Subcutaneous abdominal adipose tissue (tissue), 5 donors: ENCODE measurements around the gene ACP5.
"Not testable (repeated sequence)": the region's sequence is repeated elsewhere in the genome, so short reads cannot be mapped to it uniquely, and the experiment has no call there.

Experiments
- H3K27ac ChIP-seq: one replicate; pipeline ENCODE4 v1.7.0; 2013; ENCODE audit warnings: low read depth, mild to moderate bottlenecking, inconsistent platforms, low read length, moderate library complexity
- H3K27me3 ChIP-seq, 5 donors: one replicate each; pipeline ENCODE4 v1.7.0; 2013; ENCODE audit warnings: low read length in 5 of 5, inconsistent platforms in 1 of 5; ENCODE audit not compliant: control insufficient read depth in 5 of 5, insufficient read depth in 4 of 5
- H3K36me3 ChIP-seq, 5 donors: one replicate each; pipeline ENCODE4 v1.7.0; 2013; ENCODE audit warnings: low read length in 5 of 5; ENCODE audit not compliant: control insufficient read depth in 5 of 5, insufficient read depth in 5 of 5
- H3K4me1 ChIP-seq, 5 donors: one replicate each; pipeline ENCODE4 v1.7.0; 2013; ENCODE audit warnings: low read length in 5 of 5, mild to moderate bottlenecking in 3 of 5, moderate library complexity in 1 of 5; ENCODE audit not compliant: control insufficient read depth in 5 of 5, insufficient read depth in 5 of 5
- H3K4me3 ChIP-seq, 5 donors: one replicate each; pipeline ENCODE4 v1.7.0; 2013; ENCODE audit warnings: low read length in 5 of 5, low read depth in 1 of 5
- H3K9ac ChIP-seq, 5 donors: one replicate each; pipeline ENCODE4 v1.7.0; 2013; ENCODE audit warnings: low read length in 5 of 5, mild to moderate bottlenecking in 4 of 5, moderate library complexity in 3 of 5
- H3K9me3 ChIP-seq, 5 donors: one replicate each; pipeline ENCODE4 v1.7.0; 2013; ENCODE audit warnings: low read length in 5 of 5; ENCODE audit not compliant: control insufficient read depth in 5 of 5
- donor health status: healthy.
- donor health status: healthy.
- donor health status: healthy.
- donor health status: healthy.
- donor health status: healthy.

The ACP5 gene

GRCh38 chr19:11577451-11578257 is at the start of gene ACP5:
TSS of gene ACP5 (minus strand) at chr19:11577645. CDS start at chr19:11577317, 328 bp downstream.
- Histone ChIP-seq H3K9ac (peak within 1 kb of the TSS in 2 of 5 donors; percentile 20 to 56), H3K27ac (no peak within 1 kb of the TSS)

DNA sequence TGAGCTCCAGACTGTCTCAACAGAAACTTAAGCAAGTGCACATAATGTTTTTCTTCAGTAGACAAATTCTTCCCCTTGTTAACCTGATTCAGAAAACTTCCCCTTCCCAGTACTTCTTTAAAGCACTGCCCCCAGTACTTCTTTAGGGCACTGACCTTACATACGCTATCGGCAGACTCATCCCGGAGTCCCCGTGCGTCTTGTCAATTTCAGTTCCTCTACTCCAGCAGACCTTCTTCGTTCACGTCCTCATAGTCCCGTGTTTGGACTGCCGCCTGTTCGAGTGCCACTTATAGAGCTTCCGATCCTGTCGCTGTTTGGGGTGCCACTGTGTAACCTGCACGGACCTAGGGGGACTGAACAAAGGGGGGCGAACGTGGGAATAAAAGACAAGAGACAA is 48.8 kb upstream of the ACP5 start:
- Histone ChIP-seq H3K9ac (no peak overlapping the region), H3K9me3 (no peaks in the 10 kb centered on the region), H3K27ac (no peak overlapping the region), H3K36me3 (peaks cover 0 to 4% (median 0%) of the 10 kb centered on the region in 5 donors), H3K4me1 (peaks cover 0 to 13% (median 12%) of the 10 kb centered on the region in 5 donors), H3K4me3 (no peak overlapping the region), H3K27me3 (peaks cover 0 to 7% (median 2%) of the 10 kb centered on the region in 5 donors)

More at GRCh38 chr19:11577451-11578257, at the start of gene ACP5:
- no peaks in the 10 kb centered on the region for H3K9me3 ChIP-seq
- H3K27me3 ChIP-seq: peaks cover 12 to 20% (median 14%) of the 10 kb centered on the region in 5 donors
- peaks cover 0 to 9% (median 0%) of the 10 kb centered on the region in 5 donors for H3K36me3 ChIP-seq
- H3K4me3 ChIP-seq: peak within 1 kb of the TSS; percentile 19 to 64 (median 52)
- H3K4me1 ChIP-seq: peaks cover 5 to 26% (median 15%) of the 10 kb centered on the region in 5 donors

DNA sequence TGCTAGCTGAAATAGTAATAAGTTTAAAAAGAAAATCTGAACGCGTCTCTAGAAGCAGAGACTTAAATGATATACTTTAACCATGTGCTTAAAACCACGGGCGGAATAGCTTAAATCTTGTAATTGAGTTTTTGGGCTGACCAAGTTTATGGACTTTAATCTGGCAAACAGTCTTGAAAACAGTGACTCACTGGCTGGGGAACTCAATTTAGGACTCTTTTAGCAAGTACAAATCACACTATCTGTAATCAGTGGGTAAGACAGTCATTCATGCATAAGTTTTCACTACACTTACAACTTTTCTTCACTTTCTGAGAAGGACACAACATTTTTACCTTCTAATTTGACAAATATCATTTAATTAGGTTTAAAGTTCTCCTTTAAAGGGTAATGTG is 46.6 kb upstream of the ACP5 start:
- Histone ChIP-seq H3K36me3 (peaks cover 3 to 25% (median 17%) of the 10 kb centered on the region in 5 donors), H3K4me1 (peaks cover 0 to 13% (median 12%) of the 10 kb centered on the region in 5 donors), H3K4me3 (no peak overlapping the region), H3K27ac (no peak overlapping the region), H3K9ac (no peak overlapping the region), H3K27me3 (no peaks in the 10 kb centered on the region), H3K9me3 (no peaks in the 10 kb centered on the region)

DNA sequence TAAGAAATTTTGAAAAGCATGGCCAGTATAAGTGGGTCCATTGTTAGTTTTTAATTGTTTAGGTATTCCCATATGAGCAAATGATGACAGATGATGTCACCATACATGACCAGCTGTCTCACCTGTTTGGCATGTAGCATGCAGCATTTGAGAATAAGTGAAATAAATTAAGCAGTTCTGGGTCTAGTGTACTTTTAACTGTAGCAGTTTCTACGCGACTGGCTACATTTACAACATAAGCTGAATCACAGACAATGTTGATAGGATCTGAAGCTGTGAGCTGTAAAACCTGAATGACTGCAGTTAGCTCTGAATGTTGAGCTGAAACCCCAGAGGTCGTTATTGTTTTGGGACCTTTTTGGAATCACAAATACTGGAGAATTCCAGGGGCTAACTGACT is 45.0 kb upstream of the ACP5 start:
- H3K27me3 ChIP-seq, H3K4me3 ChIP-seq, H3K9ac ChIP-seq, H3K27ac ChIP-seq: not testable (repeated sequence)
- H3K9me3 ChIP-seq: peaks cover 7 to 14% (median 12%) of the 10 kb centered on the region in 5 donors
- peaks cover 19 to 41% (median 29%) of the 10 kb centered on the region in 5 donors for H3K36me3 ChIP-seq
- H3K4me1 ChIP-seq: peaks cover 2 to 13% (median 12%) of the 10 kb centered on the region in 5 donors

GRCh38 chr19:11620553-11620952 is 43.1 kb upstream of the ACP5 start:
- H3K4me3 ChIP-seq: no peak overlapping the region
- peaks cover 5 to 13% (median 12%) of the 10 kb centered on the region in 5 donors for H3K4me1 ChIP-seq
- H3K36me3 ChIP-seq: peaks cover 28 to 58% (median 45%) of the 10 kb centered on the region in 5 donors
- no peaks in the 10 kb centered on the region for H3K27me3 ChIP-seq
- H3K9ac ChIP-seq: no peak overlapping the region
- H3K27ac ChIP-seq: no peak overlapping the region
- peaks cover 14 to 26% (median 22%) of the 10 kb centered on the region in 5 donors for H3K9me3 ChIP-seq

- Histone ChIP-seq H3K27me3 (no peaks in the 10 kb centered on the region), H3K9me3 (peaks cover 14 to 26% (median 22%) of the 10 kb centered on the region in 5 donors), H3K36me3 (peaks cover 28 to 72% (median 54%) of the 10 kb centered on the region in 5 donors), H3K4me1 (peaks cover 0 to 7% (median 0%) of the 10 kb centered on the region in 5 donors), H3K9ac (no peak overlapping the region), H3K27ac (no peak overlapping the region), H3K4me3 (peak overlapping the region; percentile 15 to 33 (median 25))
These were observed 40.0 kb upstream of the ACP5 start for GRCh38 chr19:11617180-11618062.

DNA sequence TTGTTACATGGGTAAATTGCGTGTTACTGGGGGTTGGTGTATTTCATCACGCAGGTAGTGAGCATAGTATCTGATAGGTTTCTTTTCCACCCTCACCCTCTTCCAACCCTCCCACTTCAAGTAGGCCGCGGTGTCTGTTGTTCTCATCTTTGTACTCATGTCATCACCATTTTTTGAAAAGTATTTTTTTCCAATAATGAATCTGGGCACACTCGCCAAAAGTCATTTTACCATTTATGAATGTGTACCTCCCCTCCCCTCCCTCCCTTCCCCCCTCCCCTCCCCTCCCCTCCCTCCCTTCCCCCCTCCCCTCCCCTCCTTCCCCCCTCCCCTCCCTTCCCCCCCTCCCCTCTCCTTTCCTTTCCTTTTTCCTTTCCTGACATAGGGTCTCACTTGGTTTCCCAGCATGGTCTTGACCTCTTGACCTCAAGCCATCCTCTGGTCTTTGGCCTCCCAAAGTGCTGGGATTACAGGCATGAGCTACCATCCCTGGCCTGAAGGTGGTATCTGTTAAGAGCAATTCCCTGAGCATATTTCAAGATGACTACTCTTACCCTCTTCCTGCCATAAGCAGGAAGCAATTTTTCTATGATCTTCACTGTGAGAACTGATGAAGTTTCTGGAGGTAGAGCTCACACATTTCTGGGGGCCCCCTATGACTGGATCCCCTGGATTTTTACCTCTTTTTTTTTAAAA is 35.5 kb upstream of the ACP5 start:
- no peak overlapping the region for H3K4me3 ChIP-seq
- no peak overlapping the region for H3K9ac ChIP-seq
- peaks cover 13 to 18% (median 14%) of the 10 kb centered on the region in 5 donors for H3K9me3 ChIP-seq
- peaks cover 15 to 37% (median 27%) of the 10 kb centered on the region in 5 donors for H3K36me3 ChIP-seq
- peaks cover 0 to 7% (median 0%) of the 10 kb centered on the region in 5 donors for H3K4me1 ChIP-seq
- H3K27me3 ChIP-seq: no peaks in the 10 kb centered on the region
- no peak overlapping the region for H3K27ac ChIP-seq

DNA sequence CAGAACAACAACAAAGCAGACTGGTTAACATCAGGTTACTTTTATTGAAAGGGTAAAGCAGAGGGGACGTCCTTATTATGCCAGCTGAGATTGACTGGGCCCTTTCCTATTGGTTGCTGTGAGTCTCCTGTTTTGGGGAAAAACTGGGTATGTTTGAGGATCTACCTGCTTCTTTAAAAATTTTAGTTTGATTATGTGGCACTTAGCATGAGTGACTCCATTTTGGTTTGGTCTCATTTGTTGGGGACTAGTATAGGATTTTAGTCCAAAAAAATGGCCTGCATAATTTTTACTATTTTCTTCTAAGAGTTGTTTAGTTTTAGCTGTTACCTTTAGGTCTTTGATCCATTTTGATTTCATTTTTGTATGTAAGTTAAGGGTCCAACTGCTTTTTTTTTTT is 34.3 kb upstream of the ACP5 start:
- Histone ChIP-seq H3K4me3 (no peak overlapping the region), H3K9ac (no peak overlapping the region), H3K4me1 (no peaks in the 10 kb centered on the region), H3K9me3 (peaks cover under 1 to 6% (median 2%) of the 10 kb centered on the region in 5 donors), H3K27ac (no peak overlapping the region), H3K27me3 (no peaks in the 10 kb centered on the region), H3K36me3 (peaks cover 2 to 24% (median 15%) of the 10 kb centered on the region in 5 donors)

DNA sequence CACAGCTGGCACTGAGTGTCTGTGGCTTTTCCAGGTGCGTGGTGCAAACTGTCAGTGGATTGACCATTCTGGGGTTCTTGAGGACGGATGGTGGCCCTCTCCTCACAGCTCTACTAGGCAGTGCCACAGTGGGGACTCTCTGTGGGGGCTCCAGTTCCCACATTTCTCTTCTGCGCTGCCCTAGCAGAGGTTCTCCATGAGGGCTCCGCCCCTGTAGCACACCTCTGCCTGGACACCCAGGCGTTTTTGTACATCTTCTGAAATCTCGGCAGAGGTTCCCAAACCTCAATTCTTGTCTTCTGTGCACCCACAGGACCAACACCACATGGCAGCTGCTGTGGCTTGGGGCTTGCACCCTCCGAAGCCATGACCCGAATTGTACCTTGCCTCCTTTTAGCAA is 29.0 kb upstream of the ACP5 start:
- no peak overlapping the region for H3K9ac ChIP-seq
- H3K9me3 ChIP-seq: no peaks in the 10 kb centered on the region
- H3K27me3 ChIP-seq: no peaks in the 10 kb centered on the region
- H3K36me3 ChIP-seq: peaks cover 3 to 8% (median 6%) of the 10 kb centered on the region in 5 donors
- H3K4me3 ChIP-seq: no peak overlapping the region
- H3K27ac ChIP-seq: no peak overlapping the region
- no peaks in the 10 kb centered on the region for H3K4me1 ChIP-seq
